DMS53 (cell line): Measurements from ENCODE around the gene AJAP1.

Experiments
- DNase-seq: peaks from one replicate; lab custom pipeline; 2025; lab: John Stamatoyannopoulos, UW

AJAP1 gene

DNA sequence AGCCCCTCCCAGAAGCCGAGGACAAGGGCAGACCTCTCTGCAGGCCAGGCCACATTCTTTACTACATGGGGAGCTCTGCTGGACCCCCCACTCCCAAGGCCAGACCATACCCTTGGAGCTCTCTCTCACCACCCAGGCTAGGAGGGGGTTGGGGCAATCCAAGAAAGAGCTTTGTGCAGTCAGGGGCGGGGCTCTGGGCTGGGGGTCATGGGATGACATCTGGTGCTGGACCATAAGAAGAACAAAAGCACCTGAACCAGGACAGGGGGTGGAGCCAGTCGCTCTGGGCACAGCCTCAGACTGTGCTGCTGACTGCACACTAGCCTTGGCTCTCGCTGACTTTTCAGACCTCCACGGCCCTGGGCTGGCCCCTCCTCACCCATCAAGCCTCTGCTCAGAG, 23.1 kb upstream of the AJAP1 start:
- DNase-seq: no peak

DNA sequence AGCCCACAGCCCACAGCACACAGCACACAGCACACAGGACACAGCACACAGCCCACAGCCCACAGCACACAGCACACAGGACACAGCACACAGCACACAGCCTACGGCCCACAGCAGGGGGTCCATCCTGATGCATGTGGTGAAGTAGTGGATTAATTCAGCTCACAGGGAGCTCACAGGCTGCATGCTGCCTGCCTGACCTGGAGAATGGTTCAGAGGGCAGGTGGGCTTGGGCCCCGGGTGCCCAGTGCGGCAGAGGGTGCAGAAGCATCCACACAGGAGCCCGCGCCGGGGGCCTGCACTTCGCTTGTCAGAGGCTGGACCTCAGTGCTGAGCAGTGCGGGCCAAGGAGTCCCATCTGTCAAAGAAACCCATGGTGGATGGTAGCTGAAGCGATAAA, 21.1 kb upstream of the AJAP1 start:
- DNase-seq: no peak

DNA sequence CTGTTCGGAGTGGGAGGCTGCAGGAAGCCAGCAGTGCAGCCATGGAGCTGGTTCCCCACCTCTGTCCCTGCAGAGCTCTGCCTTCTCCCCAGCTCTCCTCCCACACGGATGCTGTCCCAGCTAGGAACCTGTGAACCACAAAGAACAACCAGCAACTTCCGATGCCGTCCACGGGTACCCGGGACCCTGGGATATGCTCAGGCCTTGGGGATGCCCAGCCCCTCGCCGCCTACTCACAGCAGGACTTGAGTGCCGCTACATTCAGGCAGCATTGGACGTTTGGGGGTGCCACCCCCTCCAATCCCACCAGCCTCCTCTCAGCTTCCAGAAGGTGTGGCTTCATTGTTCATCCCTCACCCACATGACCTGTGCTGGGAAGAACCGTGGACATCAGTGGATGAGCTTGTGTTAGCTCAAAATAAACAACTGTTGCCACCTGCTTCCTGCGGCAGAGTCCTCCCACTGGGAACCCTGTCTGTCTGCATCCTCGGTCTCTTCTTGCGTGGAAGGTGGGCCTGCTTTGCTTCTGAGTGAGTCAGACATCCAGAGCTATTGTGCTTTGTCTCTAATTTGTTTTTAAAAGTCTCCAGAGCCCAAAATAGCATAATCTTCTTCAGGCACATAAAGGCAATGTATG, 20.1 kb upstream of the AJAP1 start:
- DNase-seq: no peak

DNA sequence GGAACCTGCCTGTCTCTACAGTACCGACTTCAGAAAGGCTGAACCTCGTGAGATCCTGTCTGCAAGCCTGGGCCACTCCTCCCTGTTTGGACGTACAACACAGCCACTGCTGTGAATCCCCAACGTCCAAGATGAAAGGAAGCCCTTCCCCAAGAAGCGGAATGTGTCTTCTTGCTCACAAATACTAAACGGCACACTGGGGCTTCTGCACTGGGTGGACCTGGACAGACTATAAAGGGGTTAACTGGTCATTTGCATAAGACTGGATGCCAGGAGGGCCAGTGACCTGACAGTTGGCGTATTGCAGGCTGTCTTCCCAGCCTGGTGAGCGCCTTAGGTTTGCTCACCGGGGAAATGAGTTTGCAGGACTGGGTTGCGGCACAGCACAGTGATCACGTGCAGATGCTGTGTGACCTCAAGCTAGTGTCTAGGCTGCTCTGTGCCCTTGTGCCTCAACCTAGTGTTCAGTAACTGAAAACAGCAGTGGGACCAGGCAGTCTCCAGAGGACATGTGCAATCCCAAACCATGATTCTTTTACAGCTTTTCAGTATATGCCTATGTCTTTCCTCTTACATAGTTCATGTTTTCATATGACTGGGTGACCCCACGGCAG, 19.5 kb upstream of the AJAP1 start:
- DNase-seq: no peak

DNA sequence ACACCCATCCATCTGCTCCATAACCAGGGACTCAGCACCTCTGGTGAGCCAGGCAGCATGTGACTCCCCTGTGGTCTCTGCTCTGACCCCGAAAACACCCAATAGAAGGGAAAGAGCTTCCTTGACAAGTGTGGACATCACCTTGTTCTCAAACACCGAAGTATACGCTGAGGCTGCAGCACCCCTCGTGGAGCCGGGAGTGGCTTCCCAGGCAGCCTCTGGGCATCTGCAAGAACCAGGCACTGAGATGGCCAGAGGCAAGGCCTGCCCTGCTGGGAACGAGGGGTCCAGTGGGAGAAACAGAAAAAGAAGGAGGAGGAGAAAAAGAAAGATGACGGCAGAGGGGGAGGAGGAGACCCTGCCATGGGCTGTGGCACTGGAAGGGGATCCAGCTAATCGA, 18.2 kb upstream of the AJAP1 start:
- DNase-seq: no peak

DNA sequence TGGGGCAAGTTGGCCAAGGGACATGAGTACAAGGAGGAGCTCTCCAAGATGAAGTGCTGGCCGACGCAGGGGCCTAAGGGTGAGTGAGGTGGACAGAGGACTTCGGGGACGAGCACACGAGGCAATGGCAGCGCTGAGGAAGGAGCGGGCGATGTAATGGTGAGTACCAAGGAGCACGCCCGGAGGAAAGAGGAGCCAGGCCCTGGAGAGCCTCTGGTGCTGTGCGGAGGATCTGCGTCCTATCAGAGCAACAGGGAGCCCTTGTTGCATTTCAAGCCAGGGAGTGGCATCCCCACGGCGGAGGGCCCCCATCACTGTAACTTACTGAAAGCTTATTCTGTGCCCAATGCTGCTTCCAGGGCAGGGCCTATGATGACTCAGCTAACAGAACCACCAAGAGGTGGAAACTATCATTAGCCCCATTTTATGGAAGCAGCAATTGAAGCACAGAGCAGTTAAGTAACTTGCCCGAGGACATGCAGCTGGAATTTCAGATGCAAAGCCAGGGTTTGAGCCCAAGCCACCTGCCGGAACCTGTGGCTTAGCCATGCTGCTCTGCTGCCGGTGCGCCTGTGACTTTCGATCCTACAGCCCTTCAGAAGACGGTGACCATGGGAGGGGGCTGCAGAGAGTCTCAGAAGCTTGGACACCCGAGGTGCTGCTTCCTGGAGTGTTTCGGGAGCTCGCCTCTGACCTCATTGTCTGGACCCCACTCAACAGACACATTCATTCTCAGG, 17.6 kb upstream of the AJAP1 start:
- no peak for DNase-seq

DNA sequence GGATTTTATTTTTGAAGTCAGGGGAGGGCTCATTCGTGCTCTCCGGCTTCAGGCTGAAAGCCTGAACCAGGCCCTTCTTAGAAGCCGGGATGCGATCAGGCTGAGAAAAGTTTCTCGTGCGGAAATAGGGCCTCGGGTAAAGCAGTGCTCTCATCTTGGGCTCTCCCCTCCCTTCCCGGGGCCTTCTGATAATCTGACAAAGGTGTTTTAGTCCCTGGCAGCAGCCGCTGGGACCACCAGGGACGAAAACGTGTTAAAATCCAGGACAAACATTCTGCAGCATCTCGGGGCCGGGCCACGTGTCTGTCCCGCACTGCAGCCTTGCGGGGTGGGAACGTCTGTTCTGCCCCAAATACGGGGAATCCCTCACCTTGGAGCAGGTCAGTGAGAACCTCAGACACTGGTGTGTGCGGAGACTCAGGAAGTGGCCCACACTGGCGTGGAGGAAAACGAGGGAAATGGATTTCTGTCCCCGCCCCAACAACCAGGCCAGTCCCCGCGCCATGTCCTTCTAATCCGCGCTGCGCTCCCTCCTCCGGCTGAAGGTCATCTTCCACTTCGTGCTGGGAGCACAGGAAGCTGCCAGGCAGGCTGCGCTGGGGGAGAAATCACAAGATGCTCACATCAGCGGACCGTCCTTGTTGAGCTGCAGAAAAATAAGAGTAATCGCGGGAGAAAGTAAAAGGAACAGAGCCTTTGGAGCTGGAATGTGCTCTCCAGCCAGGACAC, 16.6 kb upstream of the AJAP1 start:
- no peak for DNase-seq

DNA sequence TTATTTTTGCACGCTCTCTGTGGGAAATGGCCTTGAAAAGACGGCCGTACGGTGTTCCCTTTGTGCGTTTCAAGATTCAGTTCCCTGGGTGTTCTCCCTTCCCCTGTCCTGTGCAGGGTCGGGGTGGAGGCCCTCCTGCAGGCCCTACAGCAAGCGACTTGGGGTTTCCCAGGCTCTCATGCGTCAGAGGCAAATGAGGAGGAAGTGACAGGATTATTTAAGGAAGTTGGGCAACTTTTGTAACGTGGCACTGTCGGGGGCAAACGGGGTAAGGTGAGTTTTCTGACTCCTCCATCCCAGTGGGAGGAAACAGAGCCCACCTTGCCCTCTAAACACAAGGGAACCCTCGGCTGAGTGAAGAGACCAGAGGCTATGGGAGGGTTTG, 16.1 kb upstream of the AJAP1 start:
- DNase-seq: no peak

DNA sequence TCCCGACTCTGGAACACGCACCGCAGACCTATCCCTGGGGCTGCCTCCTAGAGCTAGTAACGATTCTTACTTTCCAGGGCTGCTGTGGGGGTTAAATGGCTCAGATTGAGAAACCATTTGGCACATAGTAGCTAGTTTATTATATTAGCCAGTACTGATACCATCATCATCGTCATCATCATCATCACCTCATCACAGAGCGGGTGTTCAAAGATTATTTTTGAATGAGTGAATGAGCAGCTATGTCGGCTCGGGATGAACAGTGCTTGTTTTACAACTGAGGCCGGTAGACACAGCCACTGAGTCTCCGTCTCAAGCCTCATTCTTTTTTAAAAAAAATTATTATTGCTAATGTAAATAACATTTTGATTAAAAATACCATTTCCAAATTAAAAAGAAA, 13.5 kb upstream of the AJAP1 start:
- DNase-seq: no peak

DNA sequence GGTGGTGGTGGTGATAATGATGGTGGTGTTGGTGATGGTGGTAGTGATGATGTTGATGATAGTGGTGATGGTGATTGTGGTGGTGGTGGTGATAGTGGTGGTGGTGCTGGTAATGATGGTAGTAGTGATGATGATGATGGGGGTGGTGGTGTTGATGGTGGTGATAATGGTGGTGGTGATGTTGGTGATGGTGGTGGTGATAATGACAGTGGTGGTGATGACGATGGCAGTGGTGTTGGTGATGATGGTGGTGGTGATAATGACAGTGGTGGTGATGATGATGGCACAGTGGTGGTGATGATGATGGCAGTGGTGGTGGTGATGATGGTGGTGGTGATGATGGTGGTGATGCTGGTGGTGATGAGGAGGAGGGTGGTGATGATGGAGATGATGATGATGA, 7.0 kb upstream of the AJAP1 start:
- DNase-seq: no peak

DNA sequence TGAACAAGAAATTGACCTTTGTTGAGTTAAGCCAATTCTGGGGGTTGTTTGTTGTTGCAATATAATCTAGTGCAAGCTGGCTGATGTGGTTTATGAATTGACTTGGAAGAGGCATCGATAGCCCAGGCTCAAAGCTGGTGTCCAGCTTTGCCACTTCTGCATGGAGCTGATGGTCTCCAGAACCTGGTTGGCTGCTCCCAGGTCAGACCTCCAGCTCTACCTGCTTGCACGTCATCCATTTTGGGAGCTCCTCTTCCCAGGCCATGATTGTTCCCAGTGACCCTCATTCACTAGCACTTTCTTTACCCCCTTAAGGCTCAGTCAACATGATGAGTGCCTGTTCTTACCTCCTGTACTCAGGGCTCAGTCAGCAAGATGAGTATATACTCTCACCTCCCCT, 5.8 kb upstream of the AJAP1 start:
- DNase-seq: no peak

DNA sequence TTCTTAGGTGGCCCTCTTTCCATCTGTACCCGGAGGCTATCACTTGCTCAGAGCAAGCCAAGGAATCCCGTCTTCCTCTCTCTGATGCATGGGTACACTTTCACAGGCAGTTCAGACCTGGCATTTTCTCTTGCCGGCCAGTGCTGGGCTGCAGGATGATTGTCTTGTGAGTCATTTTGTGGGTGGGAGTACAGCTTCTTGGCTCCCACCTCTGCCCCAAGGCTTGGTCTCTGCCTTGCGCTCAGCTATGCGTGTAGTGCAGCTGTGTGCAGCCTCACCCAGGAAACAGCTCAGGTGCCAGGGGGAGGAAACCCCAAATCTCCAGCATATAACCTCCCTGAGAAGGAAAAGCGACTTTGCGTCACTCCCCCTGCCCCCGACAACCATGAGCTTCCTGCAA, 3.9 kb upstream of the AJAP1 start:
- DNase-seq: no peak

DNA sequence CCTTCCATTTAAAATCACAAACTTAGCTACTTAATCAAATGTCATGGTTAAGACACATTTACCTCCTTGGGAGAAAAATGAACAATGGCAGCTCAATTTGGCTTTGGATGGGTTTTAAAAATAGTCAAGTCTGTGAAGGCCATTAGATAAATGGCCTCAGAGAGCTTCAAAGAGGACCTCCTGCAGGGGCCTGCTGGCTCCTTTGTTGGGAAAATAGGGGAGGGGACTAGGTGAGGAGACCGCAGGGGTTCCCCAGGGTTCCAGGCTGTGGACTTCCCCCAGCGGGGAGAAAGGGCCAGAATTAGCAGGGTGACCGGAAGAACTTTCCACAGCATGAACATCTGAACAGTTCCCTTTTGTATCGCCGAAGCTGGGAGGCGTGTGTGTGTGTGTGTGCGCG, 3.4 kb upstream of the AJAP1 start:
- no peak for DNase-seq

DNA sequence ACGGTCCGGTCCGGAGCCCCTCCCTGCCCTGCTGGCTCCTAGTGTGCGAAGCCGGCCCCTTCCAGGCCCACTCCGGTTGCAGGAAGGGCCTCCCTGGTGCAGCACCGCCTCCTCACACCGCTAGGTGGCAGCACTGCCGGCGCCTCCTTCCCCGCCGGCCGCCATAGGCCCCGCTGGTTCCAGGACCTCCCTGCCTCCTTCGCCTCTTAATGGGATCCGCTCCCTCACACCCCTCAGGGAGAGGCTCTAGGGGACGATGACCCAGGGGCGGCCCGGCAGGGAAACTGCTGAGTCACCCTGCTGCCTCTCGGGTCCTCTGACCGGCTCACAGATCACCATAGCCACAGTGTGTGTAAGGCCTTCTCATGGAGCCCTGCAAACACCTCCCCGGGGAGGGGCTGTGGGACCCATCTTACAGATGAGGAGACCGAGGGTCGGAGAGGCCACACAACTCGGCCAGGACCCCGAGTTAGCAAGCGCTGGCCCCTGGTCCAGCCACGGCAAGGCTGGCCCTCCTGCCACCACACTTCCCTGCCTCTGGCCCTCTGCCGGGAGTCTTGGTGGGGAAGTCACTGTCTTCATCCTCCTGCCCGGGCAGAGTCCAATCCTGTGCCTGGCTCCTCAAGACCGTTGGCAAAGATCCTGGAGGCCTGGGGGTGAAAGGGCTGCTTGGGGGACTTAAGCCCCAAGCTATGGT, 1.6 kb upstream of the AJAP1 start:
- peak; percentile 16 for DNase-seq

DNA sequence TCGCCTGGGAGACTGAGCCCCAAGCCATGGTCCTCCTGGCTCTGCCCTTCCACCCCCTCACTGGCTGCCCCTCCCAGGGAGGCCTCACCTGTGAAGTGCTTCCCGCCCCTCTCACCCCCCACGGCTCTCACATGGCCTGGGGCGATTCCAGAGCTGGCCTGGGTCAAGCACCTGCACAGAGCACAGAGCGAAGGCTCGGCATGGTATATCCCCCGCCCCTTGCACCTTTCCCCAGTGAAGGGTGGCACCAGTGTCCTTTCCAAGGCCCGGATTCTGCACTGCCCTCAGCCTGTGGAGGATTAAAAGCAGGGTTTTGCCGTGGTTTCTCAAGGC, 1.1 kb upstream of the AJAP1 start:
- no peak for DNase-seq

DNA sequence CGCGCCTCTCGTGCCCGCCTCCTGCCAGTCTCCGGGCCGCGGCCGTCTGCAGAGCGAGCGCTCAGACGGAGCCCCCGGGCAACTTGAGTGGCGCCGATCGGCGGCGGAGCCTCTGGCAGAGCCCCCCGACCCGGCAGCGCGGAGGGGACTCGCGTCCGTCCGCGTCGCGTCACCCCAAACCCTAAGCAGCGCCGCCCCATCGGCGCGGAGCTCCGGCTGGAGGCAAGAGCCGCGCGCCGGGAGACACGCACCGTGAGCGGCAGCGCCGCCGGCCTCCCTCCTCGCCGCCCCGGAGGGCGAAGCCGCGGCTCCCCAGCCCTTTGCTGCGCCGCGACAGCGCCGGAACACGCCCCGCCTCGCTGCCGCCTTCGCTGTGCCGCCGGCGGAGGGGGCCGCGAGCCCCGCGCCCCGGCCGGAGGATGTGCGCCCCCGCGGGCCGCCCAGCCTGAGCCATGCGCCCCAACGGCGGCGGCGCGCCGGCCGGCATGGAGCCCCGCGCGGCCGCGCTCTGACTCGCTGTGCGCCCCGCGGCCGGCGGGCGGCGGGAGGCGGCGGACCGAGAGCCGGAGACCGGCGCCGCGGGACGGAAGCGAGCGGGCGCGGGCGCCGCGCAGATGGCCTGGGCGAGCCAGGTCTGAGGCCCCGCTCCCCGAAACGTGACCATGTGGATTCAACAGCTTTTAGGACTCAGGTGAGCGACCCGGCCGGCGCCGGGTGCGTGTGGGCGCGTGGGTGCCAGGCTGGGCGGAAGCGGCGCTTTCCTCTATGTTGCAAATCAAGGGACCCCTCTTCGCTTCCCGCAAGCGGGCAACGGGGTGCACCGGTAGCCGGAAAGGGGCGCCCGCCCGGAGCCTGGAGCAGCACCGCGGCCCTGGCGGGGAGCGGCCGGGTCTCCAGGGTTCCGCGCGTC, 610 bp downstream of the AJAP1 start:
- DNase-seq: no peak

DNA sequence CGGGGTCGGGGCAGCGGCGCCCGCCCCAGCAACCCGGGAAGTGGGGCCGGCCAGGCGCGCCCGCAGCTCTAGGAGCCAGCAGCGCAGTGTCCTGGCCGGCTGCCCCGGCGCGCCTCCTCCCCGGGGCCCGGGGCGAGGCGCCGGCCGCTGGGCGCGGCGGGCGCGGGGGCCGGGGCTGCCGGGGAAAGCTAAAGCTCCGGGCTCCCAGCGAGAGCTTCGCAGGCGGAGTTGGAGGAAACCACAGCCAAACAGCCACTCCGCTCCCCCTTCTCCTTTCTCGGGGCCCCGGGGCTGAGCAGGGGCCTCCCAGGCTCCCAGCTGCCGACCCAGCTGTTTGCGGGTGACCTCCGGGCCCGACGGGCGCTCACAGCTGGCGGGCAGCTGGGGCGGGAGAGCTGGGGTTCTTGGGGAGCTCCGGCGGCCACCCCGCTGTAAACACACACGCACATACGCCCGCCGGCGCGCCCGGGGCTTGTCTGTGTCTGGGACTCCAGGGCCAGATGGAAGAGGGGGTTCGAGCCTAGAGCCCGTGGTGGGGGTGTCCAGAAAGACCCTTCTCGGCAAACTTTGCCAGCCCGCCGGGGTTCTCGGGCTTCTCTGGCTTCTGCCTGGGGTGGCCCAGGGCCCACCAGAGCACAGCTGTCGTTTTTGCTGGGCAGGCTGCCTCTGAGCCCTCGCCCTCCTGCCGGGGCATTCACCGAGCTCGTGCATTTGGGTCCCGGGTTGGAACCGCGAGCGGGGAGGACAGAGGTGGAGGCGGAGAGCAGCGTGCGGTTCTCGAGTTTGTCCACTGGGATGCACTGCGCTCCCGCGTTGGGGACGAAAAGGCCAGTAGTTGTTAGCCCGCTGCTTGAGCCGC, 1.5 kb downstream of the AJAP1 start:
- DNase-seq: no peak

DNA sequence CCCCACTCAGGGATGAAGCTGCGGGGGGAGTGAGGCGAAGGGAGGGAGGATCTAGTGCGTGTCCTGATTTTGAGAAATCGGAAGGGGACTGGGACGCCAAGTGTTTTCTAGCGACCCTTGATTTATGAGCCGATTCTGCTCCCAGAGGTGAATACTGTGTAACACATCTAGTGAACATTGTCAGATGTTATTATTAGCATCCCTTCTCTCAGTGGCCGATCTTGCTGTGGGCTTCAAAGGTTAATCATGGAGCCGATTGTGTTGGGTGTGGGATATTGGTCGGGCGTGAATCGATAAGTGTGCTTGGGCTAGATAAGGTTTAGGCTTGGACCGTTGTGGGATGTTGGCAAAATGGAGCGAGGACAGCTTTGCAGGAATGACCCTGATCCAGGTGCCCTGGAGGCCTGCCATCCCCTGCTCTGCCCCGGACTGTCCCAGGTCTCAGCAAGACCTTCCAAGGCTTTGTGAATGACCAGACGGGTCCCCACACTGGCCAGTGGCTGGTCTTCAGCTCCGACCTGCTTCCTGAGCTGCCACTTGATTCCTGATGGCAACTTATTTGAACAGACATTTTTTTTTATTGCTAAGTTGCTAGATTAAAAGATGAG, 2.2 kb downstream of the AJAP1 start:
- no peak for DNase-seq

DNA sequence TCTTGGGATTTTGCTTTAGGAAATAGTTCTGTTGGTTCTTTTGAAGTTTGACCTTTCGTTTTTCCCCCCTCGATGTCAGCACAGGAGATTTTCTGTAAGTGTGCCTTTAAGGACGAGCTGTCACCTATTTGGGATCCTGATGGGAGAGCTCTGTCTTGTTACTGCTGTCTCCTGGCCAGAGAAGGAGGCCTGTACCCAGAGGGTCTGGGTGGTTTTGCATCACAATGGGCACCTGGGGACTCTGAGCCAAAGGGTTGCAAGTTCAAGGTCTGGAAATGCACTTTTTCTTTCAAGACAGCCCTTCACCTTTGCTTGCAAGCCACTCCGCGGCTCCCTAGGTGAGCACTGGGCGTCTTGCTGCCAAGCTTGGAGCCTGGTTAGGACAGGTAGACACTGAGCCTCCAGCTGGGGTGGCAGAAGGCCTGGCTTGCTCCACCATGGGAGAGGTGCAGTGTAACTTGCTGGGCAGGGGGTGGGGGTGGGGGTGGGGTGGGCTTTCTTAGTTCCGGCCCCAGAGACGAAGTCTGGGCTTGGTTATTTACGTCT, 2.9 kb downstream of the AJAP1 start:
- no peak for DNase-seq
